Neural cell (in vitro differentiated cells): ENCODE measurements around the gene TGFBR3. TPM values are rescaled to one million over a fixed set of nuclear protein-coding genes. Genes with fewer than 3 reads are reported as not detected.

ENCODE experiments used
- H2AFZ ChIP-seq: fragments of 200-600, 300-800 bp; sonication (generic), shearing (Covaris generic); 2 replicates; pipeline ENCODE4 v1.6.0; 2014; ENCODE audit warnings: low read depth, mild to moderate bottlenecking, antibody characterized with exemption, low read length, moderate library complexity
- H3F3A ChIP-seq: fragments of 200-600 bp; shearing (Covaris generic); 2 replicates; pipeline ENCODE4 v1.6.1; 2016; ENCODE audit warnings: mild to moderate bottlenecking, moderate library complexity, mixed read lengths, antibody characterized with exemption, low read length; ENCODE audit not compliant: insufficient read depth, poor library complexity, severe bottlenecking
- H3K27ac ChIP-seq: fragments of 200-600, 300-800 bp; sonication (generic), shearing (Covaris generic); 2 replicates; pipeline ENCODE4 v1.5.1; 2014; ENCODE audit warnings: mild to moderate bottlenecking, low read length, moderate library complexity
- H3K27me3 ChIP-seq: fragments of 300-800, 200-600 bp; sonication (generic), shearing (Covaris generic); 2 replicates; pipeline ENCODE4 v1.6.0; 2014; ENCODE audit warnings: mild to moderate bottlenecking, low read depth, low read length, moderate library complexity; ENCODE audit not compliant: insufficient read depth
- H3K36me3 ChIP-seq: fragments of 300-800, 200-600 bp; sonication (generic), shearing (Covaris generic); 2 replicates; pipeline ENCODE4 v1.5.1; 2014; ENCODE audit warnings: mild to moderate bottlenecking, antibody characterized with exemption, low read length, moderate library complexity; ENCODE audit not compliant: insufficient read depth
- H3K4me2 ChIP-seq: fragments of 300-800, 200-600 bp; sonication (generic), shearing (Covaris generic); 2 replicates; pipeline ENCODE4 v1.6.0; 2014; ENCODE audit warnings: mild to moderate bottlenecking, low read length
- H3K4me3 ChIP-seq: fragments of 300-800, 200-600 bp; sonication (generic), shearing (Covaris generic); 2 replicates; pipeline ENCODE4 v1.5.1; 2014; ENCODE audit warnings: mild to moderate bottlenecking, low read length, moderate library complexity
- H3K79me2 ChIP-seq: fragments of 200-600 bp; shearing (Covaris generic); replicated peaks from 2 replicates; pipeline ENCODE4 v1.6.0; 2014; ENCODE audit warnings: mild to moderate bottlenecking, low read length, moderate library complexity; ENCODE audit not compliant: insufficient read depth
- H3K9ac ChIP-seq: fragments of 300-800, 200-600 bp; sonication (generic), shearing (Covaris generic); 2 replicates; pipeline ENCODE4 v1.6.1; 2016; ENCODE audit warnings: mild to moderate bottlenecking, low read length, mixed read lengths
- H3K9me2 ChIP-seq: fragments of 200-600 bp; shearing (Covaris generic); 2 replicates; pipeline ENCODE4 v1.6.1; 2016; ENCODE audit warnings: mild to moderate bottlenecking, low read length, mixed read lengths; ENCODE audit not compliant: insufficient read depth
- H3K9me3 ChIP-seq: fragments of 200-600, 300-800 bp; sonication (generic), shearing (Covaris generic); 2 replicates; pipeline ENCODE4 v1.6.1; 2016; ENCODE audit warnings: mild to moderate bottlenecking, mixed run types, low read length, moderate library complexity, mixed read lengths
- H4K20me1 ChIP-seq: fragments of 200-600 bp; shearing (Covaris generic); 2 replicates; pipeline ENCODE4 v1.6.1; 2016; ENCODE audit warnings: mild to moderate bottlenecking, mixed run types; ENCODE audit not compliant: insufficient read depth
- EP300 ChIP-seq: fragments of 450-650 bp; conservative IDR thresholded peaks from 2 replicates; pipeline ENCODE4 v1.6.1; 2014; ENCODE audit warnings: antibody characterized with exemption, mild to moderate bottlenecking, moderate library complexity; ENCODE audit not compliant: poor library complexity, severe bottlenecking
- EZH2 ChIP-seq: fragments of 200-600, 300-800 bp; shearing (Covaris generic), sonication (generic); IDR thresholded peaks from 2 replicates; pipeline ENCODE4 v1.6.1; 2014; ENCODE audit warnings: antibody characterized with exemption, low read length, borderline replicate concordance, mild to moderate bottlenecking; ENCODE audit not compliant: insufficient read depth, poor library complexity, severe bottlenecking
- MXI1 ChIP-seq: fragments of 450-650 bp; conservative IDR thresholded peaks from 2 replicates; pipeline ENCODE4 v1.6.1; 2014; ENCODE audit warnings: antibody characterized with exemption, mild to moderate bottlenecking; ENCODE audit not compliant: poor library complexity, severe bottlenecking
- POLR2AphosphoS5 ChIP-seq: IDR thresholded peaks from 2 replicates; pipeline ENCODE4 v1.6.1; 2012
- RAD21 ChIP-seq: fragments of 450-650 bp; conservative IDR thresholded peaks from 2 replicates; pipeline ENCODE4 v1.6.1; 2014; ENCODE audit warnings: antibody characterized with exemption, mild to moderate bottlenecking, moderate library complexity
- SMC3 ChIP-seq: fragments of 450-650 bp; conservative IDR thresholded peaks from 2 replicates; pipeline ENCODE4 v1.6.1; 2014; ENCODE audit warnings: antibody characterized with exemption, mild to moderate bottlenecking, moderate library complexity; ENCODE audit not compliant: poor library complexity
- TAF1 ChIP-seq: IDR thresholded peaks from 2 replicates; pipeline ENCODE4 v1.6.1; 2012; ENCODE audit warnings: low read depth
- polyA plus RNA-seq: library from polyadenylated mRNA; depleted of rRNA; stranded (reverse); fragments of >200 nt; gene quantifications from 2 replicates; pipeline ENCODE4 v1.2.3, GENCODE V29; 2014
- TF ChIP-seq, protein P1 (sequence below): fragments of 450-650 bp; IDR thresholded peaks from 2 replicates; pipeline ENCODE4 v1.5.1; 2014; ENCODE audit warnings: antibody characterized with exemption, mild to moderate bottlenecking, moderate library complexity; ENCODE audit not compliant: poor library complexity, severe bottlenecking
- TF ChIP-seq, protein P2 (sequence below): IDR thresholded peaks from 2 replicates; pipeline ENCODE4 v1.6.1; 2012; ENCODE audit warnings: borderline replicate concordance

The TGFBR3 gene
- polyA plus RNA-seq, 1 donor from 2014 or later = 0.25 TPM

DNA sequence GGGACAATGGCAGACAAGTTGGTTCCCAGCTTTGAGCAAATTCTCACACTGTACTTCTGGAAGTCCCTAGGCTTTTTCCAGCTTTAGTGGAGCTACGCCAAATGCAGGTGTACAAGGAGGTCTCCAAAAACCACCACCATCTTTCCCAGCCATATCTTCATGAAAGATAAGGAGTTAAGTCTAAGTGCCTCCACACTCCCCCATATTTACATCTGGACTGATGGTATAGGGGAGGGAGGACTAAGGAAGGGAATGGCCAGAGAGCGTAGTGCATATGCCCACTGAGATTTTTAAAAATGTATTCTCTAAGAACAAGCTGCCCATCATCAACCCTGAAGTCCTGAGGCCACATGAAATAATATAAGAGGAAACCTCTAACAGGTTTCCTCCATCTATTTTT is 161.3 kb downstream of the TGFBR3 start:
- Histone ChIP-seq H4K20me1 (no peaks in the 10 kb centered on the region), H3K9me2 (no peaks in the 10 kb centered on the region), H2AFZ (no peak overlapping the region), H3K27me3 (no peaks in the 10 kb centered on the region), H3K79me2 (no peaks in the 10 kb centered on the region), H3K4me3 (no peak overlapping the region), H3F3A (no peaks in the 10 kb centered on the region), H3K9me3 (no peaks in the 10 kb centered on the region), H3K27ac (no peak overlapping the region), H3K36me3 (no peaks in the 10 kb centered on the region), H3K9ac (no peak overlapping the region), H3K4me2 (no peak overlapping the region)
- TF ChIP-seq SMC3 (no peak), EP300 (no peak), EZH2 (no peak), POLR2AphosphoS5 (no peak), MXI1 (no peak), RAD21 (no peak), TAF1 (no peak)
- TF ChIP-seq, protein P1, sequence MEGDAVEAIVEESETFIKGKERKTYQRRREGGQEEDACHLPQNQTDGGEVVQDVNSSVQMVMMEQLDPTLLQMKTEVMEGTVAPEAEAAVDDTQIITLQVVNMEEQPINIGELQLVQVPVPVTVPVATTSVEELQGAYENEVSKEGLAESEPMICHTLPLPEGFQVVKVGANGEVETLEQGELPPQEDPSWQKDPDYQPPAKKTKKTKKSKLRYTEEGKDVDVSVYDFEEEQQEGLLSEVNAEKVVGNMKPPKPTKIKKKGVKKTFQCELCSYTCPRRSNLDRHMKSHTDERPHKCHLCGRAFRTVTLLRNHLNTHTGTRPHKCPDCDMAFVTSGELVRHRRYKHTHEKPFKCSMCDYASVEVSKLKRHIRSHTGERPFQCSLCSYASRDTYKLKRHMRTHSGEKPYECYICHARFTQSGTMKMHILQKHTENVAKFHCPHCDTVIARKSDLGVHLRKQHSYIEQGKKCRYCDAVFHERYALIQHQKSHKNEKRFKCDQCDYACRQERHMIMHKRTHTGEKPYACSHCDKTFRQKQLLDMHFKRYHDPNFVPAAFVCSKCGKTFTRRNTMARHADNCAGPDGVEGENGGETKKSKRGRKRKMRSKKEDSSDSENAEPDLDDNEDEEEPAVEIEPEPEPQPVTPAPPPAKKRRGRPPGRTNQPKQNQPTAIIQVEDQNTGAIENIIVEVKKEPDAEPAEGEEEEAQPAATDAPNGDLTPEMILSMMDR = no peak
- TF ChIP-seq, protein P2, sequence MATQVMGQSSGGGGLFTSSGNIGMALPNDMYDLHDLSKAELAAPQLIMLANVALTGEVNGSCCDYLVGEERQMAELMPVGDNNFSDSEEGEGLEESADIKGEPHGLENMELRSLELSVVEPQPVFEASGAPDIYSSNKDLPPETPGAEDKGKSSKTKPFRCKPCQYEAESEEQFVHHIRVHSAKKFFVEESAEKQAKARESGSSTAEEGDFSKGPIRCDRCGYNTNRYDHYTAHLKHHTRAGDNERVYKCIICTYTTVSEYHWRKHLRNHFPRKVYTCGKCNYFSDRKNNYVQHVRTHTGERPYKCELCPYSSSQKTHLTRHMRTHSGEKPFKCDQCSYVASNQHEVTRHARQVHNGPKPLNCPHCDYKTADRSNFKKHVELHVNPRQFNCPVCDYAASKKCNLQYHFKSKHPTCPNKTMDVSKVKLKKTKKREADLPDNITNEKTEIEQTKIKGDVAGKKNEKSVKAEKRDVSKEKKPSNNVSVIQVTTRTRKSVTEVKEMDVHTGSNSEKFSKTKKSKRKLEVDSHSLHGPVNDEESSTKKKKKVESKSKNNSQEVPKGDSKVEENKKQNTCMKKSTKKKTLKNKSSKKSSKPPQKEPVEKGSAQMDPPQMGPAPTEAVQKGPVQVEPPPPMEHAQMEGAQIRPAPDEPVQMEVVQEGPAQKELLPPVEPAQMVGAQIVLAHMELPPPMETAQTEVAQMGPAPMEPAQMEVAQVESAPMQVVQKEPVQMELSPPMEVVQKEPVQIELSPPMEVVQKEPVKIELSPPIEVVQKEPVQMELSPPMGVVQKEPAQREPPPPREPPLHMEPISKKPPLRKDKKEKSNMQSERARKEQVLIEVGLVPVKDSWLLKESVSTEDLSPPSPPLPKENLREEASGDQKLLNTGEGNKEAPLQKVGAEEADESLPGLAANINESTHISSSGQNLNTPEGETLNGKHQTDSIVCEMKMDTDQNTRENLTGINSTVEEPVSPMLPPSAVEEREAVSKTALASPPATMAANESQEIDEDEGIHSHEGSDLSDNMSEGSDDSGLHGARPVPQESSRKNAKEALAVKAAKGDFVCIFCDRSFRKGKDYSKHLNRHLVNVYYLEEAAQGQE = no peak

DNA sequence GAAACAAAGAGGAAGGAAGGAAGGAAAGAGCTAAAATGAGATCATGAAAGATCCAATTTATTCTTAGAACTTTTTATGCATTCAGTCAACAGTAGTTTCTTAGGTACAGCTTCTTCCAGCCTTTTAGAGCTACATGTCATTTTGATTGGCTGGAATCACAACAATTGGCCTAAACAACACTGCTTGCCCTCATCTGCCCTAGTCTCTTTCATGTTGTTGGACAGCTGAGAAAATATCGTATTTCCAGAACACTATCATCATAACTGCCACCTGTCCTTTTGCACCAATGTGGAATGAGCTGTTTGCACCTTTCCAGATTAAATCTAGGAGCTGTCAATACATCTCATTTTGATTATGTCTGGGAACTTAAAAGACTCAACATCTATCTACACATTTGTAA is 161.7 kb downstream of the TGFBR3 start:
- Histone ChIP-seq H3F3A (no peaks in the 10 kb centered on the region), H3K9me3 (no peaks in the 10 kb centered on the region), H3K79me2 (no peaks in the 10 kb centered on the region), H3K27me3 (no peaks in the 10 kb centered on the region), H2AFZ (no peak overlapping the region), H3K27ac (no peak overlapping the region), H3K9ac (no peak overlapping the region), H3K9me2 (no peaks in the 10 kb centered on the region), H3K4me3 (no peak overlapping the region), H3K36me3 (no peaks in the 10 kb centered on the region), H4K20me1 (no peaks in the 10 kb centered on the region), H3K4me2 (no peak overlapping the region)
- TF ChIP-seq EZH2 (no peak), SMC3 (no peak), EP300 (no peak), MXI1 (no peak), POLR2AphosphoS5 (no peak), TAF1 (no peak), RAD21 (no peak)
- TF ChIP-seq, protein P1 = no peak
- TF ChIP-seq, protein P2 = no peak
